Measurements from ENCODE around the gene CCL19. TPM values are rescaled to one million over a fixed set of nuclear protein-coding genes. Genes with fewer than 3 reads are reported as not detected.
A peak's percentile ranks its signal among the peaks of the same experiment; 100 is the strongest.

Gene CCL19
- total RNA-seq, 1 donor, result not detected

GRCh38 chr9:34665381-34666250 lies 25.5 kb downstream of the CCL19 start:
- H2AFZ ChIP-seq (ENCODE audit: low read length), result peak overlapping the region; percentile 96
- H3K4me3 ChIP-seq (ENCODE audit: insufficient read depth, low read length), result peak overlapping the region; percentile 94
- peak; percentile 98 for DNase-seq (ENCODE audit: insufficient read length, low spot score, missing footprints)
- no peaks in the 10 kb centered on the region for H3K36me3 ChIP-seq (ENCODE audit: insufficient read depth, low read length)
- no peaks in the 10 kb centered on the region for H3K9me3 ChIP-seq (ENCODE audit: low read depth, low read length)
- no peaks in the 10 kb centered on the region for H3K27me3 ChIP-seq (ENCODE audit: insufficient read depth, low read length)
- peaks cover 24% of the 10 kb centered on the region for H3K79me2 ChIP-seq (ENCODE audit: insufficient read depth, low read length)
- peaks cover 12% of the 10 kb centered on the region for H3K4me1 ChIP-seq (ENCODE audit: insufficient read depth, low read length)
- peaks cover 9% of the 10 kb centered on the region for H4K20me1 ChIP-seq (ENCODE audit: insufficient read depth, low read length)
- H3K4me2 ChIP-seq (ENCODE audit: insufficient read depth, low read length), result peak overlapping the region; percentile 99
- no peak for TF ChIP-seq CTCF (IDR thresholded peaks at IDR 0.05; ENCODE audit: extremely low read depth, low read depth, low read length)
- H3K27ac ChIP-seq (ENCODE audit: low read depth, low read length), result peak overlapping the region; percentile 94

- Histone ChIP-seq H3K4me2 (ENCODE audit: insufficient read depth, low read length) (peak overlapping the region; percentile 83), H3K36me3 (ENCODE audit: insufficient read depth, low read length) (no peaks in the 10 kb centered on the region), H2AFZ (ENCODE audit: low read length) (peak overlapping the region; percentile 74), H3K27me3 (ENCODE audit: insufficient read depth, low read length) (no peaks in the 10 kb centered on the region), H4K20me1 (ENCODE audit: insufficient read depth, low read length) (peaks cover 3% of the 10 kb centered on the region), H3K79me2 (ENCODE audit: insufficient read depth, low read length) (peaks cover 21% of the 10 kb centered on the region), H3K4me1 (ENCODE audit: insufficient read depth, low read length) (peaks cover 12% of the 10 kb centered on the region), H3K9me3 (ENCODE audit: low read depth, low read length) (no peaks in the 10 kb centered on the region), H3K27ac (ENCODE audit: low read depth, low read length) (peak overlapping the region; percentile 60), H3K4me3 (ENCODE audit: insufficient read depth, low read length) (peak overlapping the region; percentile 94)
- no peak for DNase-seq (ENCODE audit: insufficient read length, low spot score, missing footprints)
- no peak for TF ChIP-seq CTCF (IDR thresholded peaks at IDR 0.05; ENCODE audit: extremely low read depth, low read depth, low read length)
These were observed 26.1 kb downstream of the CCL19 start for GRCh38 chr9:34665067-34665380.

GRCh38 chr9:34664281-34665066 lies 26.6 kb downstream of the CCL19 start:
- H4K20me1 ChIP-seq (ENCODE audit: insufficient read depth, low read length), result peaks cover 3% of the 10 kb centered on the region
- H3K79me2 ChIP-seq (ENCODE audit: insufficient read depth, low read length), result peaks cover 21% of the 10 kb centered on the region
- DNase-seq (ENCODE audit: insufficient read length, low spot score, missing footprints), result peak; percentile 97
- no peaks in the 10 kb centered on the region for H3K36me3 ChIP-seq (ENCODE audit: insufficient read depth, low read length)
- H3K4me2 ChIP-seq (ENCODE audit: insufficient read depth, low read length), result peak overlapping the region; percentile 83
- H3K4me3 ChIP-seq (ENCODE audit: insufficient read depth, low read length), result peak overlapping the region; percentile 94
- no peaks in the 10 kb centered on the region for H3K9me3 ChIP-seq (ENCODE audit: low read depth, low read length)
- peaks cover 12% of the 10 kb centered on the region for H3K4me1 ChIP-seq (ENCODE audit: insufficient read depth, low read length)
- TF ChIP-seq CTCF (IDR thresholded peaks at IDR 0.05; ENCODE audit: extremely low read depth, low read depth, low read length), result peak; percentile 100
- H3K27me3 ChIP-seq (ENCODE audit: insufficient read depth, low read length), result no peaks in the 10 kb centered on the region
- H3K27ac ChIP-seq (ENCODE audit: low read depth, low read length), result peak overlapping the region; percentile 60
- peak overlapping the region; percentile 74 for H2AFZ ChIP-seq (ENCODE audit: low read length)

GRCh38 chr9:34663303-34663605 lies 27.8 kb downstream of the CCL19 start:
- Histone ChIP-seq H2AFZ (ENCODE audit: low read length) (no peak overlapping the region), H3K27me3 (ENCODE audit: insufficient read depth, low read length) (no peaks in the 10 kb centered on the region), H3K4me3 (ENCODE audit: insufficient read depth, low read length) (no peak overlapping the region), H3K36me3 (ENCODE audit: insufficient read depth, low read length) (no peaks in the 10 kb centered on the region), H3K27ac (ENCODE audit: low read depth, low read length) (no peak overlapping the region), H3K79me2 (ENCODE audit: insufficient read depth, low read length) (peaks cover 20% of the 10 kb centered on the region), H3K4me1 (ENCODE audit: insufficient read depth, low read length) (peaks cover 12% of the 10 kb centered on the region), H4K20me1 (ENCODE audit: insufficient read depth, low read length) (peaks cover 3% of the 10 kb centered on the region), H3K4me2 (ENCODE audit: insufficient read depth, low read length) (no peak overlapping the region), H3K9me3 (ENCODE audit: low read depth, low read length) (no peaks in the 10 kb centered on the region)
- no peak for TF ChIP-seq CTCF (IDR thresholded peaks at IDR 0.05; ENCODE audit: extremely low read depth, low read depth, low read length)
- DNase-seq (ENCODE audit: insufficient read length, low spot score, missing footprints), result peak; percentile 48
